Suprapubic skin (tissue), 4 donors: ENCODE measurements around the gene HTR3A. TPM values are rescaled to one million over a fixed set of nuclear protein-coding genes. Genes with fewer than 3 reads are reported as not detected.

Experiments
- DNase-seq, 2 donors: peaks; one replicate each; pipeline ENCODE4 v3.0.0-alpha.2; 2019; ENCODE audit warnings: low spot score in 2 of 2
- H3K27ac ChIP-seq: fragments of 200-600 bp; sonication (generic); one replicate; pipeline ENCODE4 v1.5.1; 2019
- H3K27me3 ChIP-seq: fragments of 200-600 bp; sonication (generic); one replicate; pipeline ENCODE4 v1.5.1; 2019
- H3K36me3 ChIP-seq: fragments of 200-600 bp; sonication (generic); one replicate; pipeline ENCODE4 v1.5.1; 2019
- H3K4me1 ChIP-seq: fragments of 200-600 bp; sonication (generic); one replicate; pipeline ENCODE4 v1.5.1; 2019
- H3K4me3 ChIP-seq: fragments of 200-600 bp; sonication (generic); one replicate; pipeline ENCODE4 v1.5.1; 2019; ENCODE audit warnings: mild to moderate bottlenecking
- H3K9me3 ChIP-seq: fragments of 200-600 bp; sonication (generic); one replicate; pipeline ENCODE4 v1.5.1; 2019
- EP300 ChIP-seq: sonication (generic); formaldehyde crosslinking; IDR thresholded peaks from one replicate; pipeline ENCODE4 v1.6.1; 2017; ENCODE audit warnings: antibody characterized with exemption
- POLR2A ChIP-seq, 2 donors: fragments of 450-650 bp; IDR thresholded peaks; one replicate each; pipeline ENCODE4 v1.6.1; 2017; ENCODE audit warnings: antibody characterized with exemption in 2 of 2, mild to moderate bottlenecking in 2 of 2, moderate library complexity in 2 of 2
- POLR2AphosphoS5 ChIP-seq, 3 donors: sonication (generic); formaldehyde crosslinking; IDR thresholded peaks; one replicate each; pipeline ENCODE4 v1.6.1; 2017; ENCODE audit warnings: antibody characterized with exemption in 3 of 3
- whole genome bisulfite sequencing: methylation state at CpG from one replicate; pipeline ENCODE4 v1.1.5; 2018; 5-methylcytosine and 5-hydroxymethylcytosine counted together
- total RNA-seq, 4 donors: library from RNA; depleted of rRNA; stranded (reverse); fragments of >200 nt; gene quantifications; one replicate each; pipeline ENCODE4 v1.1.0, GENCODE V29; 2016
- TF ChIP-seq, protein P1 (sequence below), 2 donors: fragments of 200-600 bp in 1 of 2; fragments of 450-650 bp in 1 of 2; sonication (generic) in 1 of 2; IDR thresholded peaks; one replicate each; pipeline ENCODE4 v1.5.1; 2016 to 2019; ENCODE audit warnings: antibody characterized with exemption in 2 of 2, mild to moderate bottlenecking in 1 of 2, moderate library complexity in 1 of 2

HTR3A gene
- total RNA-seq, 4 donors from 2014 or later: 0.68 TPM; not detected in 2

DNA sequence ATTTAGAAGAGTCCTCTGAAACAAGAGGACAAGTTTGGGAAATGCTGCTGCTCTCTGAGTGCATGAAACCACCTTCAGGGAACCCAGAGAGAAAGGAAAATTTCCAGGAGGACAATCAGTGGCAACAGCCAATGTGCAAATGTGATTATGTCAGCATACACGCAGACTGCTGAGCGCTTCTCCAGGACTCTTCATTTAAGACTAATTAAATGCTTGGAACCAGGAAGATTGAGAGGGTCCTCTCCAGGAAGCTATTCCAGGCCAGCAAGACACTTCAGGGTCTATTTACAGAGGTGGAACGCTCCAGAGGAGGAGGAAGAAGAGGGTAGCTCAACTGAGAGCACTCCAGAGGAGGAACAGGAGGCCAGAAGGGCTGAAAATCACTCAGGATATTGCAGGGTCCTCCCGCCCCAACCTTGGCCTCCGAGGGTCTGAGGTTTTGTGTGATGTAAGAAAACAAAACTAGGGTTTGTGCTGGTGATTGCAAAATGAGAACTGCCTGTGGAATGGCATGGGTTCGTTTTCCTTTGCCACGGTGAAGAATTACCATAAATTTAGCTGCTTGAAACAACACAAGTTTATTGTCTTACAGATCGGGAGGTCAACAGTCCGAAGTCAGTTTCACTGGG, 14.1 kb upstream of the HTR3A start:
- Histone ChIP-seq H3K27me3 (peaks cover 8% of the 10 kb centered on the region), H3K36me3 (no peaks in the 10 kb centered on the region), H3K27ac (no peak overlapping the region), H3K4me1 (no peaks in the 10 kb centered on the region), H3K4me3 (no peak overlapping the region), H3K9me3 (no peaks in the 10 kb centered on the region)
- no peak for TF ChIP-seq POLR2A (IDR thresholded peaks at IDR 0.05)
- no peak for TF ChIP-seq EP300
- TF ChIP-seq POLR2AphosphoS5 (IDR thresholded peaks at IDR 0.05): no peak
- TF ChIP-seq, protein P1, sequence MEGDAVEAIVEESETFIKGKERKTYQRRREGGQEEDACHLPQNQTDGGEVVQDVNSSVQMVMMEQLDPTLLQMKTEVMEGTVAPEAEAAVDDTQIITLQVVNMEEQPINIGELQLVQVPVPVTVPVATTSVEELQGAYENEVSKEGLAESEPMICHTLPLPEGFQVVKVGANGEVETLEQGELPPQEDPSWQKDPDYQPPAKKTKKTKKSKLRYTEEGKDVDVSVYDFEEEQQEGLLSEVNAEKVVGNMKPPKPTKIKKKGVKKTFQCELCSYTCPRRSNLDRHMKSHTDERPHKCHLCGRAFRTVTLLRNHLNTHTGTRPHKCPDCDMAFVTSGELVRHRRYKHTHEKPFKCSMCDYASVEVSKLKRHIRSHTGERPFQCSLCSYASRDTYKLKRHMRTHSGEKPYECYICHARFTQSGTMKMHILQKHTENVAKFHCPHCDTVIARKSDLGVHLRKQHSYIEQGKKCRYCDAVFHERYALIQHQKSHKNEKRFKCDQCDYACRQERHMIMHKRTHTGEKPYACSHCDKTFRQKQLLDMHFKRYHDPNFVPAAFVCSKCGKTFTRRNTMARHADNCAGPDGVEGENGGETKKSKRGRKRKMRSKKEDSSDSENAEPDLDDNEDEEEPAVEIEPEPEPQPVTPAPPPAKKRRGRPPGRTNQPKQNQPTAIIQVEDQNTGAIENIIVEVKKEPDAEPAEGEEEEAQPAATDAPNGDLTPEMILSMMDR (IDR thresholded peaks at IDR 0.05): no peak
- DNase-seq: no peak
- WGBS: 65% methylated on average over 9 of the region's 9 CpGs

DNA sequence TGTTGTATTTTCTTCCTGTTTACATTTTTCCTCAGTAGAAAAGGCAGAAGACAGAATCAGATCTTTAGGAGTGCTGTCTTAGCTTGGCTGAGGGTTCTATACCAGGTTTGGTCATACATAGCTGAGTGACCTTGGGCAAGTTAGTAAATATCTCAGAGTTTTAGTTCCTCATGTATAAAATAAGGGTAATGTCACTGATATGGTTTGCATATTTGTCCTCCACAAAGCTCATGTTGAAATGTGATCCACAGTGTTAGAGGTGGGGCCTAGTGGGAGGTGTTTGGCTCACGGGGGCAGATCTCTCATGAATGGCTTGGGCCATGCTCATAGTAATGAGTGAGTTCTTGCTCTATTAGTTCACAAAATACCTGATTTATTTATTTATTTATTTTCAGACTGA, 7.5 kb upstream of the HTR3A start:
- Histone ChIP-seq H3K27ac (no peak overlapping the region), H3K27me3 (peaks cover 7% of the 10 kb centered on the region), H3K4me3 (no peak overlapping the region), H3K4me1 (no peaks in the 10 kb centered on the region), H3K9me3 (no peaks in the 10 kb centered on the region), H3K36me3 (no peaks in the 10 kb centered on the region)
- DNase-seq: no peak
- WGBS: 35% methylated on average over 1 of the region's 1 CpG
- TF ChIP-seq, protein P1 (IDR thresholded peaks at IDR 0.05): no peak
- TF ChIP-seq EP300 (no peak), POLR2A (IDR thresholded peaks at IDR 0.05) (no peak), POLR2AphosphoS5 (IDR thresholded peaks at IDR 0.05) (no peak)

DNA sequence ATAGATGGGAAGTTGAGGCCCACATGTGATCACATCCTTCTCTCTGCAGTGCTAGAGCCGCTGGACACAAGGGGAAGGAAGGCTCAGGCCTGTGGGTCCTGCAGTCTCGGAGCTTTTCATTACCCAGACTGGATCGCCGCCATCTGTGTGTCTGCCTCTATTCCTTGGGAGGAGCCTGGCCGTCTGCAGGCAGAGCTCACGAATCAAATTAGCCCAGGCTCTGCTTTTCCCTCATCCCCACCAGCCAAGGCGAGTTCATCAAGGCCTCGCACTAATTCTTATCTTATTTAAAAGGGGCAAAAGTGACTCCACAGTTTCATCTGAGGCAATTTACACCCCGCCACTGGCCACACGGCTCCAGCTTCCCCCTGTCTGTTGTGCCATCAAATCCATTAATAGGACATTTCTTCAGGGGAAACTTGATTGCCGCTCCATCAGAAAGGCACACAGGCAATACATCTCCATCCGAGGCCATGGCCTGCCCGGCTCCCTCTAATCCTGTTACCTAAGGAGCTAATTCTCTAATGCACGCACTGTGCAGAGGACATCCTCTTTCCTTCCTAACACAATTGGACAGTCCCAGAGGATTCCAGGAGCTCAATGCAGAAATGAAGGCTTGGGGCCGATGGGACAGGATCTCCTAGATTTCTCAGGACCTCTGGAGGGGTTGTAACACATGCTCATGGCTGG, 3.3 kb upstream of the HTR3A start:
- TF ChIP-seq POLR2AphosphoS5 (IDR thresholded peaks at IDR 0.05) (no peak), EP300 (no peak), POLR2A (IDR thresholded peaks at IDR 0.05) (no peak)
- TF ChIP-seq, protein P1 (IDR thresholded peaks at IDR 0.05): no peak
- H3K27ac ChIP-seq: no peak overlapping the region
- no peaks in the 10 kb centered on the region for H3K4me1 ChIP-seq
- H3K27me3 ChIP-seq: peaks cover 8% of the 10 kb centered on the region
- 87% methylated on average over 15 of the region's 15 CpGs for WGBS
- no peak for DNase-seq
- H3K9me3 ChIP-seq: no peaks in the 10 kb centered on the region
- H3K36me3 ChIP-seq: no peaks in the 10 kb centered on the region
- H3K4me3 ChIP-seq: no peak overlapping the region

DNA sequence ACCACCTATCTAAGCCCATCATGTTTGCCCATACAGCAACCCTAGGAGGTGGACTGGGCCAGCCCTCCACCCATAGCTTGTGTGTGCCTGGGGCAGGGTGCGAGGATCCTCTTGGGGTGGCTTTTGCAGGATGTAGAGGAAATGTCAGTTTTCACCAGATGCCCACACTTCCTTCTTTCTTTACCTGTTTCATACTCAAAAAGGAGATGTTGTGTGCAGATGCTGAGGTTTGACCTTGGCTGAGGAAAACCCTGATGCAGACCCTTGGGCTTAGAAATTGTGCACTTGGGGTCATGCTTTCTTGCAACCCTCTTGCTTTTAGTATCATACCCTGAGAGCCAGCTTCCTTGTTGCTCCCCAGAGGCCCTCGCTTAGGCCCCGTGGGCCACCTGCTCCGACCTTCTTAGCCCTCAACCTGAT, 2.2 kb downstream of the HTR3A start:
- no peaks in the 10 kb centered on the region for H3K36me3 ChIP-seq
- no peaks in the 10 kb centered on the region for H3K9me3 ChIP-seq
- H3K4me1 ChIP-seq: no peaks in the 10 kb centered on the region
- WGBS: 80% methylated on average over 4 of the region's 4 CpGs
- TF ChIP-seq POLR2AphosphoS5 (IDR thresholded peaks at IDR 0.05): no peak
- no peak for TF ChIP-seq POLR2A (IDR thresholded peaks at IDR 0.05)
- no peak for TF ChIP-seq EP300
- TF ChIP-seq, protein P1 (IDR thresholded peaks at IDR 0.05): no peak
- H3K27ac ChIP-seq: no peak overlapping the region
- H3K4me3 ChIP-seq: no peak overlapping the region
- peaks cover 33% of the 10 kb centered on the region for H3K27me3 ChIP-seq
- no peak for DNase-seq

GRCh38 chr11:113977701-113978100, 2.8 kb downstream of the HTR3A start:
- 94% methylated on average over 10 of the region's 11 CpGs for WGBS
- H3K4me1 ChIP-seq: no peaks in the 10 kb centered on the region
- no peak for DNase-seq
- H3K4me3 ChIP-seq: no peak overlapping the region
- H3K36me3 ChIP-seq: no peaks in the 10 kb centered on the region
- no peaks in the 10 kb centered on the region for H3K9me3 ChIP-seq
- no peak for TF ChIP-seq POLR2AphosphoS5 (IDR thresholded peaks at IDR 0.05)
- peaks cover 36% of the 10 kb centered on the region for H3K27me3 ChIP-seq
- H3K27ac ChIP-seq: no peak overlapping the region
